GM12872 (cell line): Measurements from ENCODE around the gene SORCS2.

Source experiments
- CTCF ChIP-seq: IDR thresholded peaks from 3 replicates; pipeline ENCODE4 v1.5.1; 2011; ENCODE audit warnings: low read depth, mild to moderate bottlenecking, low read length, moderate library complexity; ENCODE audit not compliant: insufficient read depth

The SORCS2 gene

DNA sequence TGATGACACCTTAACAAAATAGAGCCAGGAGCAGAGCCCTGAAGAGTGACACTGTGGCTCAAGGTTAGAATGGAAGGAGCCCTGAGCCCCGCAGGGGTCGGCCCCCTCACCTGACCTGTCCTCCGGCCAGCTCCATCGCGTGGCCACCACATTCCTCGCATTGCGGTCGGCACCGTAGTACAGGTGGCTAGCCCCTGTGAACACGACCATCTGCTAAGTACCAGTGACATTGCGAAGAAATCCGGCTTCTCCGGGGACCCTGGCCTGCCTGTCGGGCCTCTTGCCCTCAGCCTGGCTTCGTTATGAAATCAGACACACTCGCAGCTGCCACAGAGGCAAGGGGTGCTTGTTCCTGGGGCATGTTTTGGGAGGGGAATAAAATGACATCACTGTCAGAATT is 568.4 kb downstream of the SORCS2 start:
- TF ChIP-seq CTCF, result no peak

DNA sequence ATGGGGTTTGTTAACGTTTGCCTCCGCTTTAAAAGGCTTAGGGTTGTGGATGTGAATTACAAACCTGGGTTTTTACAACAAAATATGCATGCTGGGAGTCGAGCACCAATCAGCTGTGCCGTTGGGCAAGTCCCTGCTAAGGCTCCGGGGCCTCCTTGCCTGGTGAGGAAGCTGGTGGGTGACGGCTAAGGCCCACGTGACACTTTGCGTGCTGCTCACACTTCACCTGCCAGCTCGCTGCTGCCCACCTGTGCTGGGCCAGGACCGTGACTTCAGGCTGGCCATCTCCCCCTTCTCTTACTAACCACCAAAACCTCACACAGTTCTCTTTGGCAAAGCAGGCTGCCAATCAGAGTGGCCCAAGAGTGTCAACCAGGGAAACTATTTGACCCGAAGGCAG is 569.0 kb downstream of the SORCS2 start:
- TF ChIP-seq CTCF, result no peak

DNA sequence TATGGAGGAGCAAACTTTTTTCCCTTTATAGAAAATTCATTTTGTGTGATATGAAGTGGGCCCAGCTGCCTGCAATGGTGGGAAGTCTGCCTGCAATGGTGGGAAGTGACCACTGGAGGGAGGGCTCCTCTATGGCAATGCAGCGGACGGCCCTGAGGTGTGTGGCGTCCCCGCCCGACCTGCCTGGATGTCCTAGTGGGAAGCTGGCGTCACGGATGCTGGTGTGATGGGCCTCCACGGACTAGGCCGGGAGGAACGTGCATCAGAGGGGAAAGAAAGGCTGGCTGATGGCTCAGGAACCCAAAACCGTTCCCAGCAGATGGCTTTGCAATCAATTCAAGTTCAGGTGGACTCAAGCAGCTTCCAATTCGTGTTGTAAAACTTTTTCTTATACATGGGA is 569.4 kb downstream of the SORCS2 start:
- peak; percentile 85 for TF ChIP-seq CTCF

GRCh38 chr4:7762376-7763030 is 570.2 kb downstream of the SORCS2 start:
- no peak for TF ChIP-seq CTCF

DNA sequence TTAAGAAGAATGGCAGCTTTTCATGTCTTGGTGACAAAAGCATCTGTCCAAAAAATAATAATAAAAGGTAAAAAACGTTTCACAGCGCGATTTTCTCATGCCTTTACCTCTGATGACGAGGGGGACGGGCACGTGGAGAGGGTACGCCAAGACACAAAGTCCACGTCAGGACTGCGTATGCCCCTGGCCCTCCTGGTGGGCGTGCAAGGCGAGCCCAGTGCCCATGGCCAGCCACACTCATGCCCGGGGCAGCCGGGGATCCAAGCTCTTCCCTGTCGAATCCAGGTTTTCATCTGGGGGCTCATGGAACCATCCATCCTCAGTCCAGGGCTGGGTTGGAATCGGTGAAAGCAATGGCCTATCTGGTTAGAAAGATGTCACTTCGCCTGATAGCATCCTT is 570.8 kb downstream of the SORCS2 start:
- no peak for TF ChIP-seq CTCF

DNA sequence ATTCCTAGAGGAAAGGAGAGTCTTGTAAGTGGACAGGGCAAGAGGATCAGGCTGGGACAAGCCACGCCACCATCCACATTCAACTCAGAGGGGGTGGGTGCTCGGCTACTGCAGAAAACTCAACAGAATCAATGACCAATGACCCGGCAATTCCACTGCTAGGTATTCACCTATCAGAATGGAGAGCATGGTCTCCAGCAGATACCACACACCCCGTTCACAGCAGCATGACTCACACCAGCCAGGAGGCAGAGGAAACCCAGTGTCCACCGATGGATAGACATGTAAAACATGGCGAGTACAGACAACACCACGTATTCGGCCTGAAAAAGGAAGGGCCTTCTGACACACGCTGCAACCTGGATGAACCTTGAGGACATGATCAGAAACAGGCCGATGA is 571.5 kb downstream of the SORCS2 start:
- TF ChIP-seq CTCF, result no peak

DNA sequence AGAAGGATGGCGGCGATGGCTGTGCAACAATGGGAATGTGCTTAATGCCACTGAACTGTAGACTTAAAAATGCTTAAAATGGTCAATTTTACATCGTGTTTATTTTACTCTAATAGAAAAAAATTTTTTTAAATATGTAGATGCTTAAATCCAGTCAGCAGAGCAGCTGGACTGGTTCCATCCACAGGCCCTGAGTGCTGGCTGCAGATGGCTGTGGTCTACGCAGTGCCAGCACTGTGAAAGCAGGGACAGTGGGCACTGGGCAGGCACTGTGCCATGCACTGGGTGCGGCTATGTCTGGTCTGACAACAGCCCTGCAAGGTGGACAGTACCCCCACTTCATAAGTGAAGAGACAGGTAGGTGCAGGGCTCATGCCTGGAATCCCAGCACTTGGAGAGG is 572.1 kb downstream of the SORCS2 start:
- TF ChIP-seq CTCF, result no peak
